T-helper 2 cell treated with Interferon-gamma antibody and Interleukin-4, amounts not matched to agents 100 ng/mL and 5 ng/mL, for 36 hours (primary cell): ENCODE data around the gene EOMES. TPM values are rescaled to one million over a fixed set of nuclear protein-coding genes. Genes with fewer than 3 reads are reported as not detected.

Source experiments
- intact Hi-C: fragments of 100-400 bp; cut with micrococcal nuclease; formaldehyde crosslinking; loops from one replicate; pipeline ENCODE4 v1.15.1; 2023
- total RNA-seq: library from RNA; stranded (reverse); gene quantifications from 2 replicates; pipeline ENCODE4 v1.2.3, GENCODE V29; 2022

Gene EOMES
- total RNA-seq, 1 donor from 2014 or later = 5.1 TPM

GRCh38 chr3:27723001-27723445 lies 900 bp upstream of the EOMES start:
- intact Hi-C loops = loop anchor here (5.0 kb wide), 3 partner anchors 159 to 449 kb away; no protein-coding TSS in a partner anchor

- intact Hi-C loops = loop anchor here (1.0 to 5.0 kb wide), 4 partner anchors 161 to 565 kb away; no protein-coding TSS in a partner anchor
Observed at GRCh38 chr3:27720899-27721716, 1.0 kb downstream of the EOMES start.

DNA sequence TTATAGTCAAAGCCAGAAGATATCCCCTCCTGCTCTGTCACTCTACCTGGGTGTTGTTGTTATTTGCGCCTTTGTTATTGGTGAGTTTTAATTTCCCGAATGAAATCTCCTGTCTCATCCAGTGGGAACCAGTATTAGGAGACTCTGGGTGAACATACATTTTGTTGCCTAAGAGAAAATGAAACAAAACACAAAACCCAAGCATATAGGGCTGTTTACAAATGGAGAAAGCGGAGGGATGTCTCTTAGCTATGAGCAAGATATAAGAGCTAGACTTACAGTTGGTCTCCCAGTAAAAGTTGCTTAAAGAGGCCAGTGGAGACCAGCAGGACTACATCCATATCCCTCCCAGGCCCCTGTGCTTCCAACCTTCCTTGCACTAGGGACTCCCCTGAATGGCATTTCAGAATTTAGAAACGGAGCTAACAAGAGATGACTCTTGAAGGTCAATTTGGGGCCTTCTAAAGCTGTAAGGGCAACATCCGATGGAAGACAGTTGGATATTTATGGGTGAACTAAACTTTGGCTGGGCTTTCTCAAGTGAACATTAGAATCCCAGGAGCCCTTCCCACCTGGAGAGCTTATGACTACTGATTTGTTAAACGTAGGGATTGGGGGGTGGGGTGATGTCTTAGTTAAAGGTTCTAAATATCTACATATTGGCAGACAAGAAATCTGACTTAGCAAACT lies 2.7 kb downstream of the EOMES start:
- intact Hi-C loops = loop anchor here (5.0 kb wide), 3 partner anchors 163 to 453 kb away; no protein-coding TSS in a partner anchor

- intact Hi-C loops = no loop called here
Observed at GRCh38 chr3:27718459-27718858, 3.7 kb downstream of the EOMES start.

GRCh38 chr3:27717200-27717852 lies 4.8 kb downstream of the EOMES start:
- intact Hi-C loops = no loop called here

GRCh38 chr3:27716309-27716708 lies 5.8 kb downstream of the EOMES start:
- intact Hi-C loops = no loop called here

- intact Hi-C loops = no loop called here
Observed at GRCh38 chr3:27715863-27716262, 6.3 kb downstream of the EOMES start.

GRCh38 chr3:27715454-27715806 lies 6.7 kb downstream of the EOMES start:
- intact Hi-C loops = no loop called here

DNA sequence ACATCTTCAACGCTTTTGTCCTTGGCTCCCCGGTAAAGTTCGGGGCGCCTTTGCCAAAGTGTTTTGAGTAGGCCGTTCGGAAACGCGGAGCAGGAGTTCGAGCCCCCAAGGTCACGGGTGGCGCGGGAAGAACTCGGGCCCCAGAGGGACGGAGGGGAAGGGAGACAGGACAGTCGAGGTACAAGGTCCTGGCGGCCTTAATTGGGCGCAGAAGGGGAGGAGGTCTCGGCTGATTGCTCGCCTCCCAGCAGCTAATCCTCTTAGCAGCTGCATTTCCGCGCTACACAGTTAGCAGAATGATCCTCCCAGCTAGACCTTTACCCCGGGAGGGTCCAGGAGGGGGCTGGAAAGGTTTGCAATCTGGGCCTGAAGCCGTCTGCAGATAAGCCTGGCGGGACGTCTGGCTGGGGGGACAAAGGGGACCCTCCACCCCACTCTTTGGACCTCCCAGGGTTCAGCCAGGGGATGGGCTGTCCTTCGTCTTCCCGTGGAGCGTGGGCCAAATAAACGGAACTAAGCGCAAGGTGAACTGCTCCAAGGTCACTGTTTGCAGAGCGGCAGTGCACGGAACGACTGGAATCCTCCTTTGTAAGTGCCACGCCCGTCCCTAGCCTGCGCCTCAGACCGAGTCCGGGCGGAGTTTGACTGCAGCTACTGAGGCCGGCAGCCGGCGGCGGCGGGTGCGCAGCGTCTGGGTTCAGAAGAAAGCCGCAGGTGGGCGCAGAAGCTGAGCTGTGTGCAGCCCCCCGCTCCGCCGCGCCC lies 7.2 kb downstream of the EOMES start:
- intact Hi-C loops = loop anchor here (5.0 kb wide), 1 partner anchor 83 kb away; no protein-coding TSS in a partner anchor

GRCh38 chr3:27714146-27714526 lies 8.0 kb downstream of the EOMES start:
- intact Hi-C loops = loop anchor here (5.0 kb wide), 1 partner anchor 82 kb away; no protein-coding TSS in a partner anchor

GRCh38 chr3:27713435-27714145 lies 8.5 kb downstream of the EOMES start:
- intact Hi-C loops = loop anchor here (2.0 to 5.0 kb wide), 3 partner anchors 15 to 573 kb away; no protein-coding TSS in a partner anchor

GRCh38 chr3:27713078-27713423 lies 9.1 kb downstream of the EOMES start:
- intact Hi-C loops = loop anchor here (2.0 to 5.0 kb wide), 3 partner anchors 16 to 574 kb away; no protein-coding TSS in a partner anchor

DNA sequence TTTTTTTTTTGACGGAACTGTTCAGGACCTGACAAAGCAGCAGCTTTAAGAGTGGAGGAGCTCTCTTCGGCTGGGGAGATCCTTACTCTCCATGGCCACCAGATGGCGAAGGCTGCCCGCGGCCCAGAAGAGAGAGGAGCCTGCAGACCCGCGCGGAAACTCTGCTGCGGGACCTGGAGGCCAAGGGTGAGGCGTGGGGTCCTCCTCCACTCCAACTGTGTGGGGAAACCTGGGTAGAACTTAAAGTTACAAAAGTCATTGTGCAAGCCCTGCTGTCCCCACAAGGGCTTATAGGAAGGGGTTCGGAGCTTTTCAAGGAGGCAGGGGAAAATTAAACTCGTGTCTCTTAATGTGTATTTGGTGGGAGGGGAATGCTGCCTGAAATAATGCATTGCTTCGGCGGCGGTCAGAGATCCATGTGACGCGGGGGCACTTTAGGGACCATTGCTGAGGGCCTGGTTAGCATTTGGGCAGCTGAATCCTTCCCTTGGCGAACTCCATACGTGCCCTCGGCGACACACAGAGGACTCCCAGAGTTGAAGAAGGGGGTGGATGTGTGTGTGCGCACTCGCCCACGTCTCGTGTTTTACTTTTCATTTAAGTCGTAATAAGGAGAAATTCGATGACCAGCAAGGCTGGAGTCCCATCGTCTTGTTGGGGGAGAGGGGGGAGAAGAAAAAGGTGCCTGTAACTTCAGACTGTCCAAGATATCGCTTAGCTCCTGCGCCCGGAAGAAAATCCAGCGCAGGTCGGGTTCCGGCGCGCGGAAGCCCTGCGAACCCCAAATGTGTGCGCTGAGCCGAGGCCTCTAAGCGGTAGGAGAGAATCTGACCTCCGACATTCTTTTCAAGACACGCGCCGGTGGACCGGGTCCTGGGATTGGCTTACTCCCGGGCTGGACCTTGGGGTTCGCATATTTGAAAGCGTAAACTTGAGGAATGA lies 9.7 kb downstream of the EOMES start:
- intact Hi-C loops = loop anchor here (1.0 to 5.0 kb wide), 7 partner anchors 10 to 636 kb away; partner anchors contain the start of genes AZI2, EOMES, SLC4A7 and ZCWPW2

GRCh38 chr3:27708250-27708649 lies 13.9 kb downstream of the EOMES start:
- intact Hi-C loops = no loop called here

- intact Hi-C loops = no loop called here
Observed at GRCh38 chr3:27699067-27699466, 23.1 kb downstream of the EOMES start.

GRCh38 chr3:27696906-27697305 lies 25.2 kb downstream of the EOMES start:
- intact Hi-C loops = no loop called here

- intact Hi-C loops = no loop called here
Observed at GRCh38 chr3:27695636-27696035, 26.5 kb downstream of the EOMES start.

- intact Hi-C loops = no loop called here
Observed at GRCh38 chr3:27688053-27688452, 34.1 kb downstream of the EOMES start.

DNA sequence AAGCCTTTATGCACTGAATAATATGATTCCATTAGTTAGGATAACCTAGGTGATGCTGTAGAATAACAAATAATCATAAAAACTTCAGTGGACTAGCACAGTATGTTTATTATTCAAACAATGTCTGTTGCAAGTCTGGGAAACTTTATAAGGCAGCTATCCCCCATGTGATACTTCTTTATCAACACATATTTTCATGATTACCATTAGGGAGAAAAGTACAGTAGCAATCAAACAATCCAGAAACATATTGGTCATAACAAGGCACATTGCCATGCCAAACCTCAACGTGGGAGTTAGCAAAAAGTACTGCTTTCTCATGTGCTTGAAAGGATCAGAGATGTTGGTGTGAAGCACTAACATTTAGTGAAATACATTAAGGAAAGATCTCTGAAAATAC lies 35.5 kb downstream of the EOMES start:
- intact Hi-C loops = no loop called here
